Pancreas (tissue), 10 donors: Measurements from ENCODE around the gene CCER1. TPM values are rescaled to one million over a fixed set of nuclear protein-coding genes. Genes with fewer than 3 reads are reported as not detected.
A peak's percentile ranks its signal among the peaks of the same experiment; 100 is the strongest.

Source experiments
- ATAC-seq, 4 donors: fragments of 200-7000 bp; cut with Tn5 transposase; one replicate each; pipeline versions ENCODE4 v1.8.0 to v1.9.1; 2020; ENCODE audit warnings: mild to moderate bottlenecking in 4 of 4, moderate library complexity in 4 of 4
- DNase-seq, 6 donors: peaks; one replicate each; pipeline ENCODE4 v3.0.0-alpha.2; 2020
- FAIRE-seq: peaks from 2 replicates; lab custom pipeline; 2012; peaks lifted over from hg19 to GRCh38; lab: Jason Lieb, UNC
- H3K27ac ChIP-seq, 4 donors: fragments of 200-600 bp; sonication (generic); 1 replicate in 3 of 4; 2 replicates in 1 of 4; pipeline versions ENCODE4 v1.5.0 to v1.8.0; 2020
- H3K27me3 ChIP-seq, 4 donors: fragments of 200-600 bp; one replicate each; pipeline ENCODE4 v1.8.0; 2021
- H3K36me3 ChIP-seq, 3 donors: fragments of 200-600 bp; sonication (generic) in 1 of 3; one replicate each; pipeline versions ENCODE4 v1.5.0 to v1.8.0; 2020 to 2021
- H3K4me1 ChIP-seq, 3 donors: fragments of 200-600 bp; one replicate each; pipeline ENCODE4 v1.8.0; 2021
- H3K4me3 ChIP-seq, 4 donors: fragments of 200-600 bp; sonication (generic) in 2 of 4; one replicate each; pipeline versions ENCODE4 v1.5.0 to v1.8.0; 2020 to 2021
- H3K9me3 ChIP-seq, 4 donors: fragments of 200-600 bp; one replicate each; pipeline ENCODE4 v1.8.0; 2021
- CTCF ChIP-seq, 4 donors: fragments of 200-600 bp; sonication (generic) in 3 of 4; IDR thresholded peaks; one replicate each; pipeline versions ENCODE4 v1.5.0 to v1.8.0; 2021; ENCODE audit warnings: antibody characterized with exemption in 4 of 4
- WGBS, 2 donors: extraction: QIAGEN DNeasy Blood & Tissue Kit; methylation state at CpG; one replicate each; pipeline ENCODE4 v1.1.7; 2013; 5-methylcytosine and 5-hydroxymethylcytosine counted together
- intact Hi-C, 3 donors: fragments of 100-400 bp; cut with DNase I; formaldehyde crosslinking; loops; one replicate each; pipeline versions ENCODE4 v1.11.1 to v1.14.2; 2022
- polyA plus RNA-seq, 2 donors: library from polyadenylated mRNA; stranded (reverse); fragments of 200-250 nt; gene quantifications; one replicate each; pipeline ENCODE4 v1.2.3, GENCODE V29; 2013
- total RNA-seq, 6 donors: library from RNA; stranded (reverse); fragmentation: NEBNext Ultra II Directional in 4 of 6; extraction: Animal tissue kit (Norgen Biotek cat#: 25700) in 4 of 6; gene quantifications; one replicate each; pipeline versions ENCODE4 v1.2.1 to v1.2.4, GENCODE V29; 2021 to 2023
- donor health status: healthy with polysubstance abuse.
- donor health status: DM: no; HTN: no; CAD: no; lungs with moderate emphysema.
- donor health status: DM: no; HTN: no; CAD: no.
- donor health status: control.
- donor health status: control.
- donor health status: Bipolar disorder and iron deficiency.
- donor health status: DM: yes; HTN: yes; CAD: no.
- donor health status: DM: no; HTN: no; CAD: no.
- donor health status: DM: no; HTN: no; CAD: no.
- donor health status: DM: yes; HTN: yes; CAD: no.

Gene CCER1
- total and polyA plus RNA-seq, 8 donors, result not detected

GRCh38 chr12:90910958-90911357, 44.0 kb downstream of the CCER1 start:
- WGBS, 2 donors, result 46% methylated on average over 3 of the region's 3 CpGs
- TF ChIP-seq CTCF (IDR thresholded peaks at IDR 0.05), result no peak
- no peak overlapping the region for H3K4me3 ChIP-seq

GRCh38 chr12:90909069-90909770, 45.8 kb downstream of the CCER1 start:
- no peaks in the 10 kb centered on the region for H3K36me3 ChIP-seq
- FAIRE-seq (no peak), ATAC-seq (peak in 3 of 4 donors; percentile 50 to 64 (median 53)), DNase-seq (peak in 2 of 6 donors; percentile 2 to 23)
- H3K9me3 ChIP-seq, result no peaks in the 10 kb centered on the region
- no peak overlapping the region for H3K4me3 ChIP-seq
- WGBS, 2 donors, result 33 to 37% methylated on average over 7 of the region's 7 CpGs
- no peaks in the 10 kb centered on the region for H3K4me1 ChIP-seq
- intact Hi-C loops, result no loop called here
- no peak overlapping the region for H3K27ac ChIP-seq
- TF ChIP-seq CTCF (IDR thresholded peaks at IDR 0.05), result peak in 3 of 4 donors; percentile 11 to 44 (median 38)
- no peaks in the 10 kb centered on the region for H3K27me3 ChIP-seq

More at GRCh38 chr12:90910958-90911357, 44.0 kb downstream of the CCER1 start:
- FAIRE-seq (no peak), DNase-seq (no peak), ATAC-seq (no peak)
- H3K9me3 ChIP-seq, result no peaks in the 10 kb centered on the region
- intact Hi-C loops, result no loop called here
- H3K36me3 ChIP-seq, result no peaks in the 10 kb centered on the region
- no peak overlapping the region for H3K27ac ChIP-seq
- H3K4me1 ChIP-seq, result no peaks in the 10 kb centered on the region
- H3K27me3 ChIP-seq, result no peaks in the 10 kb centered on the region

- Histone ChIP-seq H3K4me3 (no peak overlapping the region), H3K4me1 (no peaks in the 10 kb centered on the region), H3K27me3 (no peaks in the 10 kb centered on the region), H3K9me3 (no peaks in the 10 kb centered on the region), H3K36me3 (no peaks in the 10 kb centered on the region), H3K27ac (no peak overlapping the region)
- no peak for DNase-seq
- no peak for ATAC-seq
- no peak for TF ChIP-seq CTCF (IDR thresholded peaks at IDR 0.05)
- intact Hi-C loops, result no loop called here
- no peak for FAIRE-seq
Observed at GRCh38 chr12:90908465-90908864, 46.5 kb downstream of the CCER1 start.

- H3K27ac ChIP-seq, result no peak overlapping the region
- TF ChIP-seq CTCF (IDR thresholded peaks at IDR 0.05), result no peak
- H3K4me3 ChIP-seq, result no peak overlapping the region
- WGBS, 2 donors, result 55 to 76% methylated on average over 1 of the region's 1 CpG
- H3K4me1 ChIP-seq, result no peaks in the 10 kb centered on the region
- no peaks in the 10 kb centered on the region for H3K9me3 ChIP-seq
- no peaks in the 10 kb centered on the region for H3K36me3 ChIP-seq
- FAIRE-seq (no peak), ATAC-seq (no peak), DNase-seq (no peak)
- H3K27me3 ChIP-seq, result no peaks in the 10 kb centered on the region
- intact Hi-C loops, result no loop called here
Observed at GRCh38 chr12:90905691-90906370, 49.1 kb downstream of the CCER1 start.

GRCh38 chr12:90902596-90902995, 52.4 kb downstream of the CCER1 start:
- ATAC-seq, result no peak
- TF ChIP-seq CTCF (IDR thresholded peaks at IDR 0.05), result no peak
- intact Hi-C loops, result no loop called here
- no peaks in the 10 kb centered on the region for H3K27me3 ChIP-seq
- 60 to 62% methylated on average over 2 of the region's 2 CpGs for WGBS, 2 donors
- no peaks in the 10 kb centered on the region for H3K4me1 ChIP-seq
- no peaks in the 10 kb centered on the region for H3K36me3 ChIP-seq
- DNase-seq, result no peak
- no peaks in the 10 kb centered on the region for H3K9me3 ChIP-seq
- H3K4me3 ChIP-seq, result no peak overlapping the region
- no peak for FAIRE-seq
- H3K27ac ChIP-seq, result no peak overlapping the region
